ENCODE measurements around the gene CYP2S1. TPM values are rescaled to one million over a fixed set of nuclear protein-coding genes. Genes with fewer than 3 reads are reported as not detected.

The CYP2S1 gene
- total RNA-seq, 6 experiments from 2014 or later = 0.54 to 1.9 (median 0.99) TPM

DNA sequence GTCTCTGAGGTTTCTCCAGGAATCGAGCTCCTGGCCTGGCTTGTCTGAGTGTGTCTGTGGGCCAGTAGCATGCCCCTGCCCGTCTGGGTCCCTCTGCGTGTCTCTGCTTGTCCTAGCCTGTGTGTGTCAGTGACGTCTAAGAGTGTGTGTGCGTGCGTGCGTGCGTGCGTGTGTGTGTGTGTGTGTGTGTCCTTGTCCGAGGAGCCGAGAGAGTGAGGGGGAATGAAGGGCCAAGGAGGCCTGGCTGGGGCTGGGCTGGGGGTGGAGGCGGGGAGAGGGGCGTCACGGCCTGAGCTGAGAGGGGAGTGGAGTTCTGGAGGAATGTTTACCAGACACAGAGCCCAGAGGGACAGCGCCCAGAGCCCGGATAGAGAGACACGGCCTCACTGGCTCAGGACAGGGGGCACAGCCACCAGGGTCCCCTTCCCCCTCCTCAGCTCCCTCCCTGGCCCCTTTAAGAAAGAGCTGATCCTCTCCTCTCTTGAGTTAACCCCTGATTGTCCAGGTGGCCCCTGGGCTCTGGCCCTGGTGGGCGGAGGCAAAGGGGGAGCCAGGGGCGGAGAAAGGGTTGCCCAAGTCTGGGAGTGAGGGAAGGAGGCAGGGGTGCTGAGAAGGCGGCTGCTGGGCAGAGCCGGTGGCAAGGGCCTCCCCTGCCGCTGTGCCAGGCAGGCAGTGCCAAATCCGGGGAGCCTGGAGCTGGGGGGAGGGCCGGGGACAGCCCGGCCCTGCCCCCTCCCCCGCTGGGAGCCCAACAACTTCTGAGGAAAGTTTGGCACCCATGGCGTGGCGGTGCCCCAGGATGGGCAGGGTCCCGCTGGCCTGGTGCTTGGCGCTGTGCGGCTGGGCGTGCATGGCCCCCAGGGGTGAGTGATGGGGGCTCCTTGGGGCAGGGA, 25.8 kb downstream of the CYP2S1 start, which contains the start of gene AXL:
AXL (plus strand) TSS at position 609 of the 893 bp plus-strand sequence; CDS start at position 779, 170 bp downstream.
- H3K36me3 ChIP-seq = no peaks in the 10 kb centered on the region
- DNase-seq = peak in 2 of 3 donors; percentile 34 to 68
- 2% methylated on average over 20 of the region's 32 CpGs for WGBS (ENCODE audit: insufficient coverage, low coverage, low lambda C conversion rate, missing lambda C conversion rate)
- TF ChIP-seq, protein P1, sequence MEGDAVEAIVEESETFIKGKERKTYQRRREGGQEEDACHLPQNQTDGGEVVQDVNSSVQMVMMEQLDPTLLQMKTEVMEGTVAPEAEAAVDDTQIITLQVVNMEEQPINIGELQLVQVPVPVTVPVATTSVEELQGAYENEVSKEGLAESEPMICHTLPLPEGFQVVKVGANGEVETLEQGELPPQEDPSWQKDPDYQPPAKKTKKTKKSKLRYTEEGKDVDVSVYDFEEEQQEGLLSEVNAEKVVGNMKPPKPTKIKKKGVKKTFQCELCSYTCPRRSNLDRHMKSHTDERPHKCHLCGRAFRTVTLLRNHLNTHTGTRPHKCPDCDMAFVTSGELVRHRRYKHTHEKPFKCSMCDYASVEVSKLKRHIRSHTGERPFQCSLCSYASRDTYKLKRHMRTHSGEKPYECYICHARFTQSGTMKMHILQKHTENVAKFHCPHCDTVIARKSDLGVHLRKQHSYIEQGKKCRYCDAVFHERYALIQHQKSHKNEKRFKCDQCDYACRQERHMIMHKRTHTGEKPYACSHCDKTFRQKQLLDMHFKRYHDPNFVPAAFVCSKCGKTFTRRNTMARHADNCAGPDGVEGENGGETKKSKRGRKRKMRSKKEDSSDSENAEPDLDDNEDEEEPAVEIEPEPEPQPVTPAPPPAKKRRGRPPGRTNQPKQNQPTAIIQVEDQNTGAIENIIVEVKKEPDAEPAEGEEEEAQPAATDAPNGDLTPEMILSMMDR (IDR thresholded peaks at IDR 0.05) = no peak
- TF ChIP-seq POLR2A (IDR thresholded peaks at IDR 0.05) = peak; percentile 44
- no peaks in the 10 kb centered on the region for H3K9me3 ChIP-seq
- peak within 1 kb of the TSS; percentile 25 to 36 (median 27) for H3K4me3 ChIP-seq
- H3K27me3 ChIP-seq = no peaks in the 10 kb centered on the region
- H3K4me1 ChIP-seq = no peaks in the 10 kb centered on the region
- ATAC-seq = peak; percentile 44 to 65 (median 47)
- intact Hi-C loops (cut with DNase I) = no loop called here
- H3K27ac ChIP-seq = peak within 1 kb of the TSS in 2 of 3 donors; percentile 51 to 65

DNA sequence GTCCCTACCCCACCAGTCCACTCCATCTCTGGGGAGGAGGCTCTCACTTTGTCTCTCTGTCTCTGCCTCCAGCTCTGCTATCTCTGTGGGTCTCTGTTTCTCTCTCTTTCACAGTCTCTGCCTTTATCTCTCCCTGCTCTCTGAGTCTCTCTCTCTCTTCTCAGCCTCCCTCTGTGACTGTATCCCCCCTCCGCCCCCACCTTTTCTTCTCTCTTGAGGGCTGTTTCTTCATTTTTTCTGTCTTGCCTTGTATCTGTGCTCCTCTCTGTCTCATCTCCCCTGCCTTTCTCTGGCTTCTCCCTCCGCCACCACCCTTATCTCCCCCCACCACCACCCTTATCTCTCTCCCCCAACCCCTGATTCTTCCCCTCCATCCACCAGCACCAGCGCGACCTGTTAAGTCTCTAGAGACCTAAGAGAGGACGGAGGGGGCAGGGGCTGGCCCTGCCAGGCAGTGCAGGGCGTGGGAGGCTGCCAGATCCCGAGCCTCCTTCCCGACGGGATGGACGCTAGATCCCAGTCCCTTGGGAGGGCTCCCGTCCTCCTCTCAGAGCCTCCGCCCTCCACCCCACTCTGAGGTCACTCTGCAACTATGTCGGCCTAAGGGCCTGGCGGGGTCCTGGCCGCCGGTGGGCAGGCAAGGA, 27.0 kb downstream of the CYP2S1 start:
- TF ChIP-seq POLR2A (IDR thresholded peaks at IDR 0.05) = no peak
- TF ChIP-seq, protein P1 (IDR thresholded peaks at IDR 0.05) = no peak
- Histone ChIP-seq H3K4me3 (peak overlapping the region; percentile 7 to 36 (median 16)), H3K36me3 (no peaks in the 10 kb centered on the region), H3K27me3 (no peaks in the 10 kb centered on the region), H3K9me3 (no peaks in the 10 kb centered on the region), H3K27ac (peak overlapping the region in 1 of 3 donors; percentile 65), H3K4me1 (no peaks in the 10 kb centered on the region)
- intact Hi-C loops (cut with DNase I) = no loop called here
- DNase-seq (no peak), ATAC-seq (no peak)
- 37% methylated on average over 13 of the region's 16 CpGs for WGBS (ENCODE audit: insufficient coverage, low coverage, low lambda C conversion rate, missing lambda C conversion rate)

- peak overlapping the region in 2 of 3 donors; percentile 7 to 29 for H3K4me3 ChIP-seq
- peak overlapping the region in 1 of 3 donors; percentile 34 for H3K27ac ChIP-seq
- H3K27me3 ChIP-seq = no peaks in the 10 kb centered on the region
- 23% methylated on average over 3 of the region's 9 CpGs for WGBS (ENCODE audit: insufficient coverage, low coverage, low lambda C conversion rate, missing lambda C conversion rate)
- ATAC-seq = no peak
- no peaks in the 10 kb centered on the region for H3K36me3 ChIP-seq
- intact Hi-C loops (cut with DNase I) = no loop called here
- H3K9me3 ChIP-seq = no peaks in the 10 kb centered on the region
- H3K4me1 ChIP-seq = no peaks in the 10 kb centered on the region
- TF ChIP-seq POLR2A (IDR thresholded peaks at IDR 0.05) = no peak
- TF ChIP-seq, protein P1 (IDR thresholded peaks at IDR 0.05) = no peak
- DNase-seq = no peak
Measured at GRCh38 chr19:41220811-41221210, 27.8 kb downstream of the CYP2S1 start.

DNA sequence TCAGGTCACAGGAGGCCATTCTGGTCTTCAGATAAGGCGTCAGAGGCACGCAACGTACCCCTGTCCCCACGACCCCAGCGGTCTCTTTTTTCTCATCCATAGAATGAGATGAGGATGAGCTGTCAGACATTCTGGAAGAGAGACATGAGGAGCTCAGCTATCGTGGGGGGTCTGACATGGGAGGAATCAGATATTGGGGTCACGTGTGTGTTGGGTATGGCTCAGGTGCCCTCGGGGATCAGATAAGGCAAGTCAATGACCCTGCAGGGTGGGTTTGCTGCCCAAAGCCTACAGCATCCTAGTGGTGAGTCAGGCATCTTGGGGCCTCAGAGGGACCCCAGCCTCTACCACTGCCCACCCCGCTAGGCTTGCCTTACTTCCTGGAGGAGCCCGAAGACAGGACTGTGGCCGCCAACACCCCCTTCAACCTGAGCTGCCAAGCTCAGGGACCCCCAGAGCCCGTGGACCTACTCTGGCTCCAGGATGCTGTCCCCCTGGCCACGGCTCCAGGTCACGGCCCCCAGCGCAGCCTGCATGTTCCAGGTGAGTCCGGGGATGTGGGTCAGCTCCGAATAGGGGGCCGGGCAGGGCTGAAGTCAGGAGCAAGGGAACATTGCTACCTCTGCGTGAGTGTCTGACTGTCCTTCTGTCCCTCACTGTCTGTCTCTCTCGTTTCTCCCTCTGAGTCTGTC, 28.6 kb downstream of the CYP2S1 start:
- TF ChIP-seq POLR2A (IDR thresholded peaks at IDR 0.05) = no peak
- TF ChIP-seq, protein P1 (IDR thresholded peaks at IDR 0.05) = no peak
- H3K4me3 ChIP-seq = no peak overlapping the region
- no peaks in the 10 kb centered on the region for H3K4me1 ChIP-seq
- intact Hi-C loops (cut with DNase I) = no loop called here
- no peak for DNase-seq
- no peak for ATAC-seq
- H3K36me3 ChIP-seq = no peaks in the 10 kb centered on the region
- 65% methylated on average over 9 of the region's 20 CpGs for WGBS (ENCODE audit: insufficient coverage, low coverage, low lambda C conversion rate, missing lambda C conversion rate)
- no peaks in the 10 kb centered on the region for H3K9me3 ChIP-seq
- H3K27ac ChIP-seq = no peak overlapping the region
- no peaks in the 10 kb centered on the region for H3K27me3 ChIP-seq
